ENCODE data around the gene METTL26.
A peak's percentile ranks its signal among the peaks of the same experiment; 100 is the strongest.

GRCh38 chr16:681746-682427 lies 45.8 kb upstream of the METTL26 start:
- no peak for TF ChIP-seq CTCF (IDR thresholded peaks at IDR 0.05)
- TF ChIP-seq ZNF138 (CRISPR knock-in tag; conservative IDR thresholded peaks at IDR 0.05) = no peak
- no peak for TF ChIP-seq ATF6 (CRISPR knock-in tag; IDR thresholded peaks at IDR 0.05)
- TF ChIP-seq ZNF671 (CRISPR knock-in tag; IDR thresholded peaks at IDR 0.05) = no peak
- TF ChIP-seq MAX (CRISPR knock-in tag; IDR thresholded peaks at IDR 0.05) = 0 out of 2 replicates have a peak, but pooled peaks have one; percentile 27
- 0 out of 2 replicates have a peak, but pooled peaks have one; percentile 8 for TF ChIP-seq TEAD1 (CRISPR knock-in tag; IDR thresholded peaks at IDR 0.05)
- TF ChIP-seq USF1 (CRISPR knock-in tag; IDR thresholded peaks at IDR 0.05) = 0 out of 2 replicates have a peak, but pooled peaks have one; percentile 10
- TF ChIP-seq RORB (CRISPR knock-in tag; IDR thresholded peaks at IDR 0.05) = no peak
- TF ChIP-seq NR1H2 (CRISPR knock-in tag; IDR thresholded peaks at IDR 0.05) = no peak

All from WTC11 (cell line).